Measurements from ENCODE around the gene FAM169A. TPM values are rescaled to one million over a fixed set of nuclear protein-coding genes. Genes with fewer than 3 reads are reported as not detected.

FAM169A gene
- total RNA-seq, 1 donor, result under 0.01 TPM

DNA sequence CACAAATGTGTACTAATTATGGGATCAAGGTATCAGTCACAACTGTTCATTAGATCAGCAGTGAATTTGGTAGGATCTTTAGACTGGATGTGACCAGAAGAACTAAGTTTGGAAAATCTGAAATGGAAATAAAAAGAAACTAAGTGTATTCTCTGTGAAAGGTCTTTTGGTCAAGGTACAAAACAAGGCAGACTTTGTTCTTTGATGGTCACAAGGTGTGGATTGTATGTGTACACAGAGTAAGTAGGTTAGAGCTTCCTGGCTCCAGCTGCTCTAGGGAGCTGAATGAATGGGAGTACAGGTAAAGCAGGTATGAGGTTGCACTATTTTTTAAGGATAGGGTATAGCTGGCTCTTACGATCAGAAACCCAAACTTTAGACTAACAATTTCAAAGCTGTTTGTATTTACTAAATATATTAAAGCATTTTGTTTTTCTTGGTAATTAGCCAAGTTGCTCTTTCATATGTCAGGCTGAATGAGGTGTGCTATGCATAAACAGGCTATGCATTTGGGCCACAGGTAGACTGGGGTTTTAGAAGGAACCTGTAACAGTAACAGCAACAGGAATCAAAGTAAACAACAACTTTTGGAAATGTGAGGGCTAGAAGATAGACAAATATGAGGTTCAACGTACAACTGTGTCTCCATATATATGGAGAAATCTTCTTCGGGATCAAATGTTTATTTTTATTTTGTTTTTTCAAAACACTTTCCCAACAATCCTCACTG, 32.5 kb downstream of the FAM169A start:
- TF ChIP-seq CTCF (IDR thresholded peaks at IDR 0.05; ENCODE audit: insufficient read depth, low read length), result no peak
- H3K4me3 ChIP-seq (ENCODE audit: low read depth, low read length), result no peak overlapping the region
- no peak for DNase-seq (ENCODE audit: low read depth)

DNA sequence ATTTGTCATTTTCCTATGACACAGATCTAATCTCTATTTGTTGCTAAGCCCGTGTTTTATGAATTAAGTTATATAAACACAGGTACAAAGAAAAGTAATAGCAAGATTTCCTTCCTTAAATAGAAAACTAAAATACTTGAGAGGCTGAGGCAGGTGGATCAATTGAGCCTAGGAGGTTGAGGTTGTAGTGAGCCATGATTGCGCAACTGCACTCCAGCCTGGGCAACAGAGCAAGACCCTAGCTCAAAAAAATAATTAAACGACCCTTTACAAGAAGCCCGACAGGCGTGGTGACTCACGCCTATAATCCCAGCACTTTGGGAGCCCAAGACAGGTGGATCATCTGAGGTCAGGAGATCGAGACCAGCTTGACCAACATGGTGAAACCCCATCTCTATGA, 36.8 kb downstream of the FAM169A start:
- no peak for TF ChIP-seq CTCF (IDR thresholded peaks at IDR 0.05; ENCODE audit: insufficient read depth, low read length)
- no peak for DNase-seq (ENCODE audit: low read depth)
- H3K4me3 ChIP-seq (ENCODE audit: low read depth, low read length), result no peak overlapping the region

- no peak overlapping the region for H3K4me3 ChIP-seq (ENCODE audit: low read depth, low read length)
- no peak for TF ChIP-seq CTCF (IDR thresholded peaks at IDR 0.05; ENCODE audit: insufficient read depth, low read length)
- no peak for DNase-seq (ENCODE audit: low read depth)
These were observed 43.9 kb downstream of the FAM169A start for GRCh38 chr5:74822288-74822687.

- DNase-seq (ENCODE audit: low read depth), result no peak
- no peak overlapping the region for H3K4me3 ChIP-seq (ENCODE audit: low read depth, low read length)
- TF ChIP-seq CTCF (IDR thresholded peaks at IDR 0.05; ENCODE audit: insufficient read depth, low read length), result no peak
These were observed 49.3 kb downstream of the FAM169A start for GRCh38 chr5:74816875-74817274.

DNA sequence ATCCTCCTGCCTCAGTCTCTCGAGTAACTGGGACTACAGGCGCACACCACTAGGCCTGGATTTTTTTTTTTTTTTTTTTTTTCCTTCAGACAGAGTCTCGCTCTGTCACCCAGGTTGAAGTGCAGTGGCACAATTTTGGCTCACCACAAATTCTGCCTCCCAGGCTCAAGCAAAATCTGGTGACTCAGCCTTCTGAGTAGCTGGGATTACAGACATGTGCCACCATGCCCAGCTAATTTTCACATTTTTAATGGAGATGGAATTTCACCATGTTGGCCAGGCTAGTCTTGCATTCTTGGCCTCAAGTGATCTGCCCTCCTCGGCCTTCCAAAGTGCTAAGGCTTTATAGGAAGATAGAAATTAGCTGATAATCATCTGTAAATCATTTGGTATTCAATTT, 55.3 kb downstream of the FAM169A start:
- H3K4me3 ChIP-seq (ENCODE audit: low read depth, low read length), result no peak overlapping the region
- no peak for DNase-seq (ENCODE audit: low read depth)
- no peak for TF ChIP-seq CTCF (IDR thresholded peaks at IDR 0.05; ENCODE audit: insufficient read depth, low read length)

GRCh38 chr5:74801941-74802340, 64.2 kb downstream of the FAM169A start:
- DNase-seq (ENCODE audit: low read depth), result no peak
- TF ChIP-seq CTCF (IDR thresholded peaks at IDR 0.05; ENCODE audit: insufficient read depth, low read length), result no peak
- no peak overlapping the region for H3K4me3 ChIP-seq (ENCODE audit: low read depth, low read length)

GRCh38 chr5:74801197-74801596, 65.0 kb downstream of the FAM169A start:
- no peak overlapping the region for H3K4me3 ChIP-seq (ENCODE audit: low read depth, low read length)
- no peak for TF ChIP-seq CTCF (IDR thresholded peaks at IDR 0.05; ENCODE audit: insufficient read depth, low read length)
- no peak for DNase-seq (ENCODE audit: low read depth)

Data from fibroblast of the aortic adventitia (primary cell).